ENCODE data around the gene RNF180. TPM values are rescaled to one million over a fixed set of nuclear protein-coding genes. Genes with fewer than 3 reads are reported as not detected.
A peak's percentile ranks its signal among the peaks of the same experiment; 100 is the strongest.

RNF180 gene, protein sequence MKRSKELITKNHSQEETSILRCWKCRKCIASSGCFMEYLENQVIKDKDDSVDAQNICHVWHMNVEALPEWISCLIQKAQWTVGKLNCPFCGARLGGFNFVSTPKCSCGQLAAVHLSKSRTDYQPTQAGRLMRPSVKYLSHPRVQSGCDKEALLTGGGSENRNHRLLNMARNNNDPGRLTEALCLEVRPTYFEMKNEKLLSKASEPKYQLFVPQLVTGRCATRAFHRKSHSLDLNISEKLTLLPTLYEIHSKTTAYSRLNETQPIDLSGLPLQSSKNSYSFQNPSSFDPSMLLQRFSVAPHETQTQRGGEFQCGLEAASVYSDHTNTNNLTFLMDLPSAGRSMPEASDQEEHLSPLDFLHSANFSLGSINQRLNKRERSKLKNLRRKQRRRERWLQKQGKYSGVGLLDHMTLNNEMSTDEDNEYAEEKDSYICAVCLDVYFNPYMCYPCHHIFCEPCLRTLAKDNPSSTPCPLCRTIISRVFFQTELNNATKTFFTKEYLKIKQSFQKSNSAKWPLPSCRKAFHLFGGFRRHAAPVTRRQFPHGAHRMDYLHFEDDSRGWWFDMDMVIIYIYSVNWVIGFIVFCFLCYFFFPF
- total RNA-seq = 14.0 TPM
- long read RNA-seq, full-length matches to known transcripts = 6 of 20 reads
- long read RNA-seq, partial matches to known transcripts = 6 of 20 reads
- long read RNA-seq, other reads (novel, unspliced or antisense) = 8 of 20 reads

GRCh38 chr5:64165500-64166200 lies at the start of gene RNF180:
Gene RNF180 (plus strand): TSS chr5:64165843. CDS start chr5:64200808, 34,965 bp downstream.
- Histone ChIP-seq H3K4me3 (peak within 1 kb of the TSS; percentile 64), H3K36me3 (no peaks in the 10 kb centered on the region), H3K4me1 (peaks cover 6% of the 10 kb centered on the region), H3K27me3 (no peaks in the 10 kb centered on the region), H3K27ac (peak within 1 kb of the TSS; percentile 85), H3K9me3 (no peaks in the 10 kb centered on the region)
- TF ChIP-seq CTCF (IDR thresholded peaks at IDR 0.05) = no peak
- ATAC-seq = peak; percentile 95
- intact Hi-C loops (cut with DNase I) = no loop called here
- DNase-seq = peak; percentile 84

GRCh38 chr5:64125521-64125920 lies 40.1 kb upstream of the RNF180 start:
- TF ChIP-seq CTCF (IDR thresholded peaks at IDR 0.05) = no peak
- DNase-seq = no peak
- Histone ChIP-seq H3K4me1 (no peaks in the 10 kb centered on the region), H3K4me3 (no peak overlapping the region), H3K9me3 (no peaks in the 10 kb centered on the region), H3K36me3 (no peaks in the 10 kb centered on the region), H3K27me3 (no peaks in the 10 kb centered on the region), H3K27ac (no peak overlapping the region)
- intact Hi-C loops (cut with DNase I) = no loop called here
- ATAC-seq = no peak

DNA sequence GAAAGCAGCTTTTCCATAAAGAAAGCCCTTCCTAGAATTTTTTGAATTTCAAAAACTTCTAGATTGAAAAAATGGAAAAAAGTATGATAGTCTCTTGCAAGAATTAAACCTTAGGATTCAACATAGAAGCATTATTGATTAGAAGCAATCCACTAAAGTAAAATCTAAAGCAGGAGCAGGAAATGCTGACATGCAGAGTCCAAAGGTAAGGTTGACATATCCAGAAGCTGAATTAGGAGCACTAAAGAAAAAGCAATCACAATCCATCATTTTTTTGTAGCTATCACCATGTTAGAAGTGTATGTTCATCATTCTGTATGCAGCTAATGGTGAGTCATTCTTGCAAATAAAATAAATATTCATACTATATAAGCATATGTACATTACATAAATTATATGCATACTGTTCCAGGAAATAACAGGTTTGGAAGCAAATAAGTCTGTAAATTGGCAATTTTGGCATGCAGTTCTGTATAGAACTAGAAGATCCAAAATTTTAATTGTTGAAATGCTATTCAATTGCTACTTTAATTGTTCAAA lies 39.4 kb upstream of the RNF180 start:
- no peaks in the 10 kb centered on the region for H3K9me3 ChIP-seq
- H3K4me3 ChIP-seq = no peak overlapping the region
- no peaks in the 10 kb centered on the region for H3K27me3 ChIP-seq
- H3K4me1 ChIP-seq = no peaks in the 10 kb centered on the region
- no peak overlapping the region for H3K27ac ChIP-seq
- TF ChIP-seq CTCF (IDR thresholded peaks at IDR 0.05) = no peak
- ATAC-seq = no peak
- intact Hi-C loops (cut with DNase I) = no loop called here
- no peak for DNase-seq
- H3K36me3 ChIP-seq = no peaks in the 10 kb centered on the region

- Histone ChIP-seq H3K36me3 (no peaks in the 10 kb centered on the region), H3K27me3 (no peaks in the 10 kb centered on the region), H3K27ac (no peak overlapping the region), H3K4me3 (no peak overlapping the region), H3K9me3 (no peaks in the 10 kb centered on the region), H3K4me1 (no peaks in the 10 kb centered on the region)
- DNase-seq (no peak), ATAC-seq (no peak)
- intact Hi-C loops (cut with DNase I) = no loop called here
- TF ChIP-seq CTCF (IDR thresholded peaks at IDR 0.05) = no peak
Observed at GRCh38 chr5:64140018-64140417, 25.6 kb upstream of the RNF180 start.

- no peak overlapping the region for H3K4me3 ChIP-seq
- no peak for ATAC-seq
- H3K4me1 ChIP-seq = no peaks in the 10 kb centered on the region
- no peaks in the 10 kb centered on the region for H3K9me3 ChIP-seq
- TF ChIP-seq CTCF (IDR thresholded peaks at IDR 0.05) = no peak
- intact Hi-C loops (cut with DNase I) = no loop called here
- no peaks in the 10 kb centered on the region for H3K27me3 ChIP-seq
- no peaks in the 10 kb centered on the region for H3K36me3 ChIP-seq
- no peak for DNase-seq
- H3K27ac ChIP-seq = no peak overlapping the region
Observed at GRCh38 chr5:64144425-64145215, 21.0 kb upstream of the RNF180 start.
